PC-3 (cell line): ENCODE results near the gene HIBCH. TPM values are rescaled to one million over a fixed set of nuclear protein-coding genes. Genes with fewer than 3 reads are reported as not detected.

ENCODE experiments used
- ATAC-seq: fragments of 200-7000 bp; cut with Tn5 transposase; 2 replicates; pipeline ENCODE4 v1.9.1; 2020; ENCODE audit warnings: mild to moderate bottlenecking, moderate library complexity
- BruUV-seq: library from RNA; stranded (reverse); fragments of 400-500 nt; replicated peaks from 2 replicates; lab custom pipeline; 2021; lab: Mats Ljungman, UMichigan
- CTCF ChIA-PET: fragments of 300-600 bp; sonication (Branson Sonifier 250); formaldehyde crosslinking; loops from one replicate; lab custom pipeline; 2022; ENCODE audit warnings: antibody characterized with exemption; lab: Charles Lee
- POLR2A ChIA-PET: fragments of 300-600 bp; sonication (Branson Sonifier 250); formaldehyde crosslinking; loops from one replicate; lab custom pipeline; 2022; ENCODE audit warnings: antibody characterized with exemption; ENCODE audit not compliant: unreplicated experiment; lab: Charles Lee
- DNase-seq: peaks from one replicate; pipeline ENCODE4 v3.0.0-alpha.2; 2015
- H2AFZ ChIP-seq: fragments of 300-600 bp; sonication (generic); 2 replicates; pipeline ENCODE4 v1.6.0; 2016; ENCODE audit warnings: antibody characterized with exemption, low read length
- H3F3A ChIP-seq: fragments of 300-600 bp; sonication (generic); one replicate; pipeline ENCODE4 v1.6.0; 2017; ENCODE audit warnings: antibody characterized with exemption, low read length, control low read depth, mild to moderate bottlenecking; ENCODE audit not compliant: unreplicated experiment
- H3K27ac ChIP-seq: fragments of 300-600 bp; sonication (generic); 2 replicates; pipeline ENCODE4 v1.5.1; 2016; ENCODE audit warnings: mild to moderate bottlenecking, low read length
- H3K27me3 ChIP-seq: fragments of 300-600 bp; sonication (generic); 2 replicates; pipeline ENCODE4 v1.6.1; 2016; ENCODE audit warnings: low read length, mixed read lengths
- H3K36me3 ChIP-seq: fragments of 300-600 bp; sonication (generic); 2 replicates; pipeline ENCODE4 v1.6.1; 2016; ENCODE audit warnings: low read depth, mixed run types, low read length, mixed read lengths
- H3K4me1 ChIP-seq: fragments of 300-600 bp; sonication (generic); 2 replicates; pipeline ENCODE4 v1.5.1; 2016; ENCODE audit warnings: low read length; ENCODE audit not compliant: insufficient read depth
- H3K4me2 ChIP-seq: fragments of 300-600 bp; sonication (generic); 2 replicates; pipeline ENCODE4 v1.6.0; 2016; ENCODE audit warnings: low read length
- H3K4me3 ChIP-seq: fragments of 300-600 bp; sonication (generic); 2 replicates; pipeline ENCODE4 v1.5.1; 2016; ENCODE audit warnings: mild to moderate bottlenecking, low read length, mixed read lengths
- H3K79me2 ChIP-seq: fragments of 300-600 bp; sonication (generic); 2 replicates; pipeline ENCODE4 v1.6.1; 2017; ENCODE audit warnings: low read length, mixed read lengths
- H3K9ac ChIP-seq: fragments of 300-600 bp; sonication (generic); 2 replicates; pipeline ENCODE4 v1.6.0; 2016; ENCODE audit warnings: mild to moderate bottlenecking, low read length
- H3K9me2 ChIP-seq: fragments of 300-600 bp; sonication (generic); replicated peaks from 2 replicates; pipeline ENCODE4 v1.6.1; 2016; ENCODE audit warnings: mixed run types, low read length, mixed read lengths
- H3K9me3 ChIP-seq: fragments of 300-600 bp; sonication (generic); 2 replicates; pipeline ENCODE4 v1.6.1; 2016; ENCODE audit warnings: low read length, mixed read lengths
- H4K20me1 ChIP-seq: fragments of 300-600 bp; sonication (generic); 2 replicates; pipeline ENCODE4 v1.6.1; 2016; ENCODE audit warnings: low read length, mixed read lengths
- EZH2 ChIP-seq: fragments of 300-600 bp; sonication (generic); IDR thresholded peaks from one replicate; pipeline ENCODE4 v1.6.1; 2017; ENCODE audit warnings: antibody characterized with exemption, mild to moderate bottlenecking, low read length; ENCODE audit not compliant: unreplicated experiment
- EZH2phosphoT487 ChIP-seq: fragments of 300-600 bp; sonication (generic); IDR thresholded peaks from 2 replicates; pipeline ENCODE4 v1.6.1; 2018; ENCODE audit warnings: mild to moderate bottlenecking, antibody characterized with exemption, low read length, borderline replicate concordance
- intact Hi-C: fragments of 100-400 bp; cut with micrococcal nuclease; formaldehyde crosslinking; loops from 2 replicates; pipeline ENCODE4 v1.9.0; 2023
- total RNA-seq: library from RNA; depleted of rRNA; stranded (reverse); fragments of >200 nt; gene quantifications from 2 replicates; pipeline ENCODE4 v1.2.3, GENCODE V29; 2014
- TF ChIP-seq, protein P1 (sequence below): fragments of 300-600 bp; sonication (generic); conservative IDR thresholded peaks from 2 replicates; pipeline ENCODE4 v1.5.1; 2017; ENCODE audit warnings: antibody characterized with exemption, low read depth, mild to moderate bottlenecking, low read length

HIBCH gene
- total RNA-seq, 1 experiment from 2014 or later: 12.0 TPM

DNA sequence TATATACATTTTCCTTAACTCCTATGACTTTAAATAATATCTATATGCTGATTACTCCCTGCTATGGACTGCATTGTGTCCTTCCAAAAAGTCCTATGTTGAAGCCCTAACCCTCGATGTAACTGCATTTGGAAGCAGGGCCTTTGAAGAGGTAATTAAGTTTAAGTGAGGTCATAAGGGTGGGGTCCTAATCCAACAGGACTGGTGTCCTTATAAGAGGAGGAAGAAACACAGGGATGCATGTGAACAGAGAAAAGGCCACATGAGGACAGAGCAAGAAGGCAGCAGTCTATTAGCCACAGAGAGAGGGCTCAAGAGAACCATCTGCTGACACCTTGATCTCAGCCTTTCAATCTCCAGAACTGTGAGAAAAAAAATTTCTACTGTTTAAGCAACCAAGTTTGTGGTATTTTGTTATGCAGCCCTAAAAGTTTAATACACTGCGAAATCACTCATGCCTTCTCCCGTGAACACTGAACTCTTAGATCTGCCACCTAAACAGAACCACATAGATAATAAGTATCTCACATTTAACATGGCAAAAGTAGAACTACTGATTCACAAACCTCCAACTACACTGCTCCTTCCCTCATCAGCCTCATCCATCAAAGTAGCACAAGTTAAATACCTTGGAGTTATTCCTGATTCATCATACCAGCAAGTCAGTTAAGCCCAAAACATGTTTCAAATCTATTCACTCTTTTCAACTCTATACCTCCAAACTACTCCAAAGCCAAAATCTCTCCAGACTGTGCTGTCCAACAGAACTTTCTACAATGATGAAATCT is 65.4 kb downstream of the HIBCH start:
- H3F3A ChIP-seq: no peaks in the 10 kb centered on the region
- no peaks in the 10 kb centered on the region for H3K9me2 ChIP-seq
- no peaks in the 10 kb centered on the region for H3K79me2 ChIP-seq
- no peaks in the 10 kb centered on the region for H3K4me1 ChIP-seq
- ChIA-PET CTCF (interaction anchor here (0.6 kb wide), 1 partner anchor 649 kb away, joined by 3 read pairs; no protein-coding TSS in a partner anchor), POLR2A (interaction anchor here (0.6 kb wide), 1 partner anchor 834 kb away, joined by 3 read pairs; no protein-coding TSS in a partner anchor)
- intact Hi-C loops: no loop called here
- H3K36me3 ChIP-seq: peaks cover 14% of the 10 kb centered on the region
- H3K4me2 ChIP-seq: no peak overlapping the region
- no peak overlapping the region for H3K4me3 ChIP-seq
- no peak for TF ChIP-seq EZH2phosphoT487
- TF ChIP-seq EZH2: no peak
- TF ChIP-seq, protein P1, sequence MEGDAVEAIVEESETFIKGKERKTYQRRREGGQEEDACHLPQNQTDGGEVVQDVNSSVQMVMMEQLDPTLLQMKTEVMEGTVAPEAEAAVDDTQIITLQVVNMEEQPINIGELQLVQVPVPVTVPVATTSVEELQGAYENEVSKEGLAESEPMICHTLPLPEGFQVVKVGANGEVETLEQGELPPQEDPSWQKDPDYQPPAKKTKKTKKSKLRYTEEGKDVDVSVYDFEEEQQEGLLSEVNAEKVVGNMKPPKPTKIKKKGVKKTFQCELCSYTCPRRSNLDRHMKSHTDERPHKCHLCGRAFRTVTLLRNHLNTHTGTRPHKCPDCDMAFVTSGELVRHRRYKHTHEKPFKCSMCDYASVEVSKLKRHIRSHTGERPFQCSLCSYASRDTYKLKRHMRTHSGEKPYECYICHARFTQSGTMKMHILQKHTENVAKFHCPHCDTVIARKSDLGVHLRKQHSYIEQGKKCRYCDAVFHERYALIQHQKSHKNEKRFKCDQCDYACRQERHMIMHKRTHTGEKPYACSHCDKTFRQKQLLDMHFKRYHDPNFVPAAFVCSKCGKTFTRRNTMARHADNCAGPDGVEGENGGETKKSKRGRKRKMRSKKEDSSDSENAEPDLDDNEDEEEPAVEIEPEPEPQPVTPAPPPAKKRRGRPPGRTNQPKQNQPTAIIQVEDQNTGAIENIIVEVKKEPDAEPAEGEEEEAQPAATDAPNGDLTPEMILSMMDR: no peak
- DNase-seq (no peak), ATAC-seq (no peak)
- H3K27me3 ChIP-seq: no peaks in the 10 kb centered on the region
- no TSS peak for BruUV-seq
- H3K9ac ChIP-seq: no peak overlapping the region
- no peaks in the 10 kb centered on the region for H3K9me3 ChIP-seq
- H4K20me1 ChIP-seq: no peaks in the 10 kb centered on the region
- H3K27ac ChIP-seq: no peak overlapping the region
- H2AFZ ChIP-seq: no peak overlapping the region

DNA sequence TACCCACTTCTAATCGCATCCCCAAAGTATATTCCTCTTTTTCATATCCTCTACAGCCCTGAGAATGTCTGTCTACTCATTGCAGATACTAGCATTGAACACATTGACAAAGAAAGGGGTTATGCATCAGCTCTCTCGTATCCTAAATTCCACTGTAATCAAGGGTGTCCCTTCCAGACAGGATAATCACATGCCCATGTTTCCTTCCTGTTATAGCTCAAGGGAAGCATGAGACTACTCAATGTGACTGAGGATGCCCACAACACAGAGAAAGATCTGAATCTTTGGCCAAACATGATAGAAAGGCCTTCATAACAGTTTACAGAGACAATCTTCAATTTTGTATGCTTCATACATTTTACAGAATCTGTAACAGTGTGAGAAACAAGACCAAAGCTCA is 69.2 kb downstream of the HIBCH start:
- TF ChIP-seq, protein P1: no peak
- no peak for TF ChIP-seq EZH2phosphoT487
- TF ChIP-seq EZH2: no peak
- Histone ChIP-seq H3K79me2 (no peaks in the 10 kb centered on the region), H3K9me3 (no peaks in the 10 kb centered on the region), H3K27me3 (no peaks in the 10 kb centered on the region), H3K9ac (no peak overlapping the region), H3K9me2 (no peaks in the 10 kb centered on the region), H3K4me1 (no peaks in the 10 kb centered on the region), H4K20me1 (no peaks in the 10 kb centered on the region), H3K36me3 (peaks cover 11% of the 10 kb centered on the region; the same call in 1 of the 2 replicates), H3K4me3 (no peak overlapping the region), H3K27ac (no peak overlapping the region), H3K4me2 (no peak overlapping the region), H3F3A (no peaks in the 10 kb centered on the region), H2AFZ (no peak overlapping the region)
- POLR2A ChIA-PET: no interaction called here
- no peak for DNase-seq
- CTCF ChIA-PET: interaction anchor here (0.6 kb wide), 1 partner anchor 69 kb away, joined by 3 read pairs; the partner anchor contains the start of gene HIBCH
- intact Hi-C loops: no loop called here
- no peak for ATAC-seq
- no TSS peak for BruUV-seq

DNA sequence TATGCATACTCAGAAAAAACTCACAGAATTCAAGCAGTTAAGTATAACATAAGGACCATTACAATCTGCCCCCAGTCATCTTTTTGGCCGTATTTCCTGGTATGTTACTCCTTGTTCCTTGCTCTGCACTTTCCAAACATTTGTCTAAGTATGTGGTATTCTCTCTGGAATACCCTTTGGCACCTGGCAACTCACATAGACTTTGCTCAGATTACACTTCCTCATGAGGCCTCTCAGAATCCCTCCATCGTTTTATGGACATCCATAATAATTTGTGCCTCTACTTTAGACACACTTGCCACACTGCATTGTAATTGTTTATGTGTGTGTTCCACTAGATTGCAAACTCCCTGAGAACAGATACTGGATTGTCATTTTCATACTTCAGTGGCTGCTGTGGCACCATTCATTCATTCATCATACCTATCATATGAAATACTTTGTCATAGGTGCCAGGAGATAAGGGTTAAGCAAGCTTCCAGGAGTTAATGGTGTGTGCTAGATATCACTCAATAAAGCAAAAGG is 84.0 kb downstream of the HIBCH start:
- Histone ChIP-seq H3K9me3 (no peaks in the 10 kb centered on the region), H3K36me3 (no peaks in the 10 kb centered on the region), H3F3A (no peaks in the 10 kb centered on the region), H3K27me3 (no peaks in the 10 kb centered on the region), H3K4me2 (no peak overlapping the region), H4K20me1 (no peaks in the 10 kb centered on the region), H3K9me2 (no peaks in the 10 kb centered on the region), H3K27ac (no peak overlapping the region), H3K79me2 (no peaks in the 10 kb centered on the region), H2AFZ (no peak overlapping the region), H3K4me1 (no peaks in the 10 kb centered on the region), H3K9ac (no peak overlapping the region), H3K4me3 (no peak overlapping the region)
- BruUV-seq: no TSS peak
- POLR2A ChIA-PET: no interaction called here
- TF ChIP-seq, protein P1: no peak
- TF ChIP-seq EZH2 (no peak), EZH2phosphoT487 (no peak)
- no peak for DNase-seq
- intact Hi-C loops: no loop called here
- CTCF ChIA-PET: no interaction called here
- ATAC-seq: no peak
